ENCODE measurements around the gene FER. TPM values are rescaled to one million over a fixed set of nuclear protein-coding genes. Genes with fewer than 3 reads are reported as not detected.
"Not testable (repeated sequence)": the region's sequence is repeated elsewhere in the genome, so short reads cannot be mapped to it uniquely, and the experiment has no call there.

FER gene
- total and polyA plus RNA-seq, 3 donors from 2014 or later = 17.5 to 40.4 (median 39.8) TPM

GRCh38 chr5:109045710-109046109, 298.0 kb downstream of the FER start:
- Histone ChIP-seq H3K4me1 (no peaks in the 10 kb centered on the region), H3K4me3 (no peak overlapping the region), H3K27me3 (no peaks in the 10 kb centered on the region), H3K27ac (no peak overlapping the region), H3K36me3 (ENCODE audit: low read depth, missing control alignments) (no peaks in the 10 kb centered on the region), H3K9me3 (no peaks in the 10 kb centered on the region)
- DNase-seq = no peak
- TF ChIP-seq POLR2A (IDR thresholded peaks at IDR 0.05) (no peak), CTCF (IDR thresholded peaks at IDR 0.05) (no peak)
- 26 to 33% methylated on average over 2 of the region's 2 CpGs for WGBS, 2 donors
- intact Hi-C loops (cut with DNase I; ENCODE audit: low total_unique reads) = no loop called here

DNA sequence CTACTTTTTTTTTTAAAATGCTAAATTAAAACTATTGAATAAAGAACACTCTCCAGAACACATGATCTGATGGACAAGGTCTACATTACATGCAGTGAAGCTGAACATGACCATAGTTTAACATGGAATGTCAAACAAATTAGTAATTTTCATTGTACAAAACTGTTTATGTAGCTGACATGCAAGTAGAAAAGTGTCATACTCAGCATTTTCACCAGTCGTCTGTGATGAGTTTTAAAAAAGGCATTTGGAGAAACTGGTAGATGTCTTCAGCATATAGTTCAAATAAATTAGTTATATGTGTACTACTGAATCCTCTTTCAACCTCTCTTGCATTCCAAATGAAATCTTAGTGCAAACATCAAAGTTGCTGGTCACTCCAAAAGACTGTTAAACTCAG, 301.9 kb downstream of the FER start:
- no peaks in the 10 kb centered on the region for H3K9me3 ChIP-seq
- TF ChIP-seq CTCF (IDR thresholded peaks at IDR 0.05) (no peak), POLR2A (IDR thresholded peaks at IDR 0.05) (no peak)
- no peak overlapping the region for H3K4me3 ChIP-seq
- DNase-seq = no peak
- H3K36me3 ChIP-seq (ENCODE audit: low read depth, missing control alignments) = no peaks in the 10 kb centered on the region
- no peaks in the 10 kb centered on the region for H3K4me1 ChIP-seq
- H3K27ac ChIP-seq = no peak overlapping the region
- 82 to 85% methylated on average over 1 of the region's 1 CpG for WGBS, 2 donors
- no peaks in the 10 kb centered on the region for H3K27me3 ChIP-seq
- intact Hi-C loops (cut with DNase I; ENCODE audit: low total_unique reads) = no loop called here

- WGBS, 2 donors = 33 to 94% methylated on average over 1 of the region's 1 CpG
- H3K4me3 ChIP-seq; intact Hi-C loops (cut with DNase I; ENCODE audit: low total_unique reads); H3K9me3 ChIP-seq; H3K27me3 ChIP-seq; H3K27ac ChIP-seq; H3K4me1 ChIP-seq; H3K36me3 ChIP-seq (ENCODE audit: low read depth, missing control alignments); DNase-seq: not testable (repeated sequence)
These were observed 302.6 kb downstream of the FER start for GRCh38 chr5:109050321-109050720.

- DNase-seq; H3K4me3 ChIP-seq; intact Hi-C loops (cut with DNase I; ENCODE audit: low total_unique reads); H3K27me3 ChIP-seq; H3K27ac ChIP-seq; H3K4me1 ChIP-seq; H3K36me3 ChIP-seq (ENCODE audit: low read depth, missing control alignments); H3K9me3 ChIP-seq: not testable (repeated sequence)
- WGBS, 2 donors = 91 to 96% methylated on average over 5 of the region's 5 CpGs
These were observed 304.5 kb downstream of the FER start for GRCh38 chr5:109052216-109052615.

GRCh38 chr5:109053995-109054417, 306.3 kb downstream of the FER start:
- Histone ChIP-seq H3K27ac (no peak overlapping the region), H3K4me3 (no peak overlapping the region), H3K4me1 (no peaks in the 10 kb centered on the region), H3K36me3 (ENCODE audit: low read depth, missing control alignments) (no peaks in the 10 kb centered on the region), H3K27me3 (no peaks in the 10 kb centered on the region), H3K9me3 (no peaks in the 10 kb centered on the region)
- WGBS, 2 donors = 84 to 91% methylated on average over 4 of the region's 4 CpGs
- no peak for TF ChIP-seq POLR2A (IDR thresholded peaks at IDR 0.05)
- no peak for TF ChIP-seq CTCF (IDR thresholded peaks at IDR 0.05)
- DNase-seq = no peak
- intact Hi-C loops (cut with DNase I; ENCODE audit: low total_unique reads) = no loop called here

DNA sequence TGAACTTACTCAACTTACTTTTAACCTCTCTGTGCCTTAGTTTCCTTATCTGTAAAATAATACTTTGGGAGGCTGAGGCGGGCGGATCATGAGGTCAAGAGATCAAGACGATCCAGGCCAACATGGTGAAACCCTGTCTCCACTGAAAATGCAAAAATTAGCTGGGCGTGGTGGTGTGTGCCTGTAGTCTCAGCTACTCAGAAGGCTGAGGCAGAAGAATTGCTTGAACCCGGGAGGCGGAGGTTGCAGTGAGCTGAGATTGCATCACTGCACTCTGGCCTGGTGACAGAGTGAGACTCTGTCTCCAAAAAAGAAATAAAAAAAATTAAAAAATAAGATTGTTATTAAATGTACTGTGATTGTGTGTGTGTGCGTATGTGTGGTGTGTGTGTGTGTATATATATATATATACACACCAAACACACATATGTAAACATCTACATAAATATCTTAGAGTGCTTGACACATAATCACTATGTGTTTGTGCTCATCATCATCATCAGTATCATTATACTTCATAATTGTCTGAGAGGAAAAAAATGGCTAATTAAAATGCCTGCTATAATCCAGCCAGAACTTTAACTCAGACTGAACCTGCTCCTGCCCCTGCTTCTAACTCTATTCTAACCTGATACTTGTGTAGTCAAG, 312.8 kb downstream of the FER start:
- intact Hi-C loops (cut with DNase I; ENCODE audit: low total_unique reads) = no loop called here
- Histone ChIP-seq H3K27me3 (no peaks in the 10 kb centered on the region), H3K27ac (no peak overlapping the region), H3K4me1 (peaks cover 4% of the 10 kb centered on the region), H3K4me3 (no peak overlapping the region), H3K9me3 (no peaks in the 10 kb centered on the region), H3K36me3 (ENCODE audit: low read depth, missing control alignments) (no peaks in the 10 kb centered on the region)
- WGBS, 2 donors = 80 to 94% methylated on average over 7 of the region's 7 CpGs
- no peak for DNase-seq
- TF ChIP-seq POLR2A (IDR thresholded peaks at IDR 0.05) (no peak), CTCF (IDR thresholded peaks at IDR 0.05) (no peak)
